ENCODE measurements around the gene MIF4GD.
"Not testable (repeated sequence)": the region's sequence is repeated elsewhere in the genome, so short reads cannot be mapped to it uniquely, and the experiment has no call there.

The MIF4GD gene

GRCh38 chr17:75269844-75270217 lies 1.2 kb downstream of the MIF4GD start:
- Histone ChIP-seq H3K27ac (ENCODE audit: low read depth, low read length) (no peak overlapping the region), H3K4me3 (ENCODE audit: low read depth, low read length) (peak overlapping the region; percentile 97), H3K27me3 (ENCODE audit: control insufficient read depth, insufficient read depth, low read length) (no peaks in the 10 kb centered on the region), H3K9ac (ENCODE audit: low read length) (peak overlapping the region; percentile 81), H3K4me1 (ENCODE audit: control insufficient read depth, insufficient read depth, low read length) (peaks cover 14% of the 10 kb centered on the region), H3K36me3 (ENCODE audit: control insufficient read depth, insufficient read depth, low read length) (peaks cover 39% of the 10 kb centered on the region), H3K9me3 (ENCODE audit: control insufficient read depth, insufficient read depth, low read depth, low read length) (no peaks in the 10 kb centered on the region)

GRCh38 chr17:75267411-75268232 lies 3.4 kb downstream of the MIF4GD start:
- peaks cover 40% of the 10 kb centered on the region for H3K36me3 ChIP-seq (ENCODE audit: control insufficient read depth, insufficient read depth, low read length)
- H3K27me3 ChIP-seq (ENCODE audit: control insufficient read depth, insufficient read depth, low read length) = no peaks in the 10 kb centered on the region
- peak overlapping the region; percentile 0 for H3K9ac ChIP-seq (ENCODE audit: low read length)
- no peaks in the 10 kb centered on the region for H3K9me3 ChIP-seq (ENCODE audit: control insufficient read depth, insufficient read depth, low read depth, low read length)
- H3K4me1 ChIP-seq (ENCODE audit: control insufficient read depth, insufficient read depth, low read length) = peaks cover 14% of the 10 kb centered on the region
- H3K27ac ChIP-seq (ENCODE audit: low read depth, low read length) = no peak overlapping the region
- H3K4me3 ChIP-seq (ENCODE audit: low read depth, low read length) = no peak overlapping the region

GRCh38 chr17:75267153-75267410 lies 3.9 kb downstream of the MIF4GD start:
- Histone ChIP-seq H3K9me3 (ENCODE audit: control insufficient read depth, insufficient read depth, low read depth, low read length) (no peaks in the 10 kb centered on the region), H3K9ac (ENCODE audit: low read length) (no peak overlapping the region), H3K27me3 (ENCODE audit: control insufficient read depth, insufficient read depth, low read length) (no peaks in the 10 kb centered on the region), H3K27ac (ENCODE audit: low read depth, low read length) (no peak overlapping the region), H3K4me1 (ENCODE audit: control insufficient read depth, insufficient read depth, low read length) (peaks cover 14% of the 10 kb centered on the region), H3K36me3 (ENCODE audit: control insufficient read depth, insufficient read depth, low read length) (peaks cover 40% of the 10 kb centered on the region), H3K4me3 (ENCODE audit: low read depth, low read length) (no peak overlapping the region)

GRCh38 chr17:75266316-75267152 lies 4.5 kb downstream of the MIF4GD start:
- H3K27me3 ChIP-seq (ENCODE audit: control insufficient read depth, insufficient read depth, low read length) = no peaks in the 10 kb centered on the region

GRCh38 chr17:75265614-75266315 lies 5.3 kb downstream of the MIF4GD start:
- Histone ChIP-seq H3K4me3 (ENCODE audit: low read depth, low read length) (no peak overlapping the region), H3K36me3 (ENCODE audit: control insufficient read depth, insufficient read depth, low read length) (peaks cover 40% of the 10 kb centered on the region), H3K9me3 (ENCODE audit: control insufficient read depth, insufficient read depth, low read depth, low read length) (no peaks in the 10 kb centered on the region), H3K9ac (ENCODE audit: low read length) (no peak overlapping the region), H3K27ac (ENCODE audit: low read depth, low read length) (no peak overlapping the region), H3K27me3 (ENCODE audit: control insufficient read depth, insufficient read depth, low read length) (no peaks in the 10 kb centered on the region), H3K4me1 (ENCODE audit: control insufficient read depth, insufficient read depth, low read length) (peaks cover 16% of the 10 kb centered on the region)

More at GRCh38 chr17:75266316-75267152, 4.5 kb downstream of the MIF4GD start:
- Histone ChIP-seq H3K4me3 (ENCODE audit: low read depth, low read length) (no peak overlapping the region), H3K27ac (ENCODE audit: low read depth, low read length) (no peak overlapping the region), H3K4me1 (ENCODE audit: control insufficient read depth, insufficient read depth, low read length) (peaks cover 14% of the 10 kb centered on the region), H3K9me3 (ENCODE audit: control insufficient read depth, insufficient read depth, low read depth, low read length) (no peaks in the 10 kb centered on the region), H3K36me3 (ENCODE audit: control insufficient read depth, insufficient read depth, low read length) (peaks cover 40% of the 10 kb centered on the region), H3K9ac (ENCODE audit: low read length) (no peak overlapping the region)

GRCh38 chr17:75263055-75263454 lies 8.0 kb downstream of the MIF4GD start:
- H3K4me1 ChIP-seq (ENCODE audit: control insufficient read depth, insufficient read depth, low read length) = peaks cover 23% of the 10 kb centered on the region
- no peaks in the 10 kb centered on the region for H3K9me3 ChIP-seq (ENCODE audit: control insufficient read depth, insufficient read depth, low read depth, low read length)
- H3K9ac ChIP-seq (ENCODE audit: low read length) = no peak overlapping the region
- H3K27me3 ChIP-seq (ENCODE audit: control insufficient read depth, insufficient read depth, low read length) = no peaks in the 10 kb centered on the region
- H3K36me3 ChIP-seq (ENCODE audit: control insufficient read depth, insufficient read depth, low read length) = peaks cover 40% of the 10 kb centered on the region
- H3K27ac ChIP-seq (ENCODE audit: low read depth, low read length) = no peak overlapping the region
- peak overlapping the region; percentile 96; the same call in 1 of the 2 replicates for H3K4me3 ChIP-seq (ENCODE audit: low read depth, low read length)

- no peaks in the 10 kb centered on the region for H3K27me3 ChIP-seq (ENCODE audit: control insufficient read depth, insufficient read depth, low read length)
- peak overlapping the region; percentile 98 for H3K27ac ChIP-seq (ENCODE audit: low read depth, low read length)
- peak overlapping the region; percentile 99 for H3K9ac ChIP-seq (ENCODE audit: low read length)
- H3K4me3 ChIP-seq (ENCODE audit: low read depth, low read length) = peak overlapping the region; percentile 96
- no peaks in the 10 kb centered on the region for H3K9me3 ChIP-seq (ENCODE audit: control insufficient read depth, insufficient read depth, low read depth, low read length)
- H3K4me1 ChIP-seq (ENCODE audit: control insufficient read depth, insufficient read depth, low read length) = peaks cover 14% of the 10 kb centered on the region
- peaks cover 36% of the 10 kb centered on the region for H3K36me3 ChIP-seq (ENCODE audit: control insufficient read depth, insufficient read depth, low read length)
Observed at GRCh38 chr17:75262112-75262606, 8.9 kb downstream of the MIF4GD start.

- peak within 1 kb of the TSS; percentile 98 for H3K27ac ChIP-seq (ENCODE audit: low read depth, low read length)
- peak within 1 kb of the TSS; percentile 96 for H3K4me3 ChIP-seq (ENCODE audit: low read depth, low read length)
- peak within 1 kb of the TSS; percentile 99 for H3K9ac ChIP-seq (ENCODE audit: low read length)
- H3K9me3 ChIP-seq (ENCODE audit: control insufficient read depth, insufficient read depth, low read depth, low read length) = no peaks in the 10 kb centered on the region
- peaks cover 30% of the 10 kb centered on the region for H3K36me3 ChIP-seq (ENCODE audit: control insufficient read depth, insufficient read depth, low read length)
- no peaks in the 10 kb centered on the region for H3K27me3 ChIP-seq (ENCODE audit: control insufficient read depth, insufficient read depth, low read length)
- peaks cover 14% of the 10 kb centered on the region for H3K4me1 ChIP-seq (ENCODE audit: control insufficient read depth, insufficient read depth, low read length)
Observed at GRCh38 chr17:75261336-75262111, 9.5 kb downstream of the MIF4GD start, which contains the start of the genes GGA3 and MRPS7. TSS of gene GGA3 (minus strand) at chr17:75261606. CDS start at chr17:75261587, 19 bp downstream. TSS of gene MRPS7 (plus strand) at chr17:75261879. CDS start at chr17:75261901, 22 bp downstream.

GRCh38 chr17:75260641-75261335 lies 10.2 kb downstream of the MIF4GD start:
- H3K9me3 ChIP-seq (ENCODE audit: control insufficient read depth, insufficient read depth, low read depth, low read length) = no peaks in the 10 kb centered on the region
- peak overlapping the region; percentile 98 for H3K27ac ChIP-seq (ENCODE audit: low read depth, low read length)
- H3K4me3 ChIP-seq (ENCODE audit: low read depth, low read length) = peak overlapping the region; percentile 96
- H3K9ac ChIP-seq (ENCODE audit: low read length) = peak overlapping the region; percentile 99
- no peaks in the 10 kb centered on the region for H3K27me3 ChIP-seq (ENCODE audit: control insufficient read depth, insufficient read depth, low read length)
- H3K36me3 ChIP-seq (ENCODE audit: control insufficient read depth, insufficient read depth, low read length) = peaks cover 23% of the 10 kb centered on the region
- H3K4me1 ChIP-seq (ENCODE audit: control insufficient read depth, insufficient read depth, low read length) = peaks cover 14% of the 10 kb centered on the region

GRCh38 chr17:75257228-75257627 lies 13.8 kb downstream of the MIF4GD start:
- H3K27me3 ChIP-seq (ENCODE audit: control insufficient read depth, insufficient read depth, low read length); H3K36me3 ChIP-seq (ENCODE audit: control insufficient read depth, insufficient read depth, low read length); H3K9ac ChIP-seq (ENCODE audit: low read length); H3K27ac ChIP-seq (ENCODE audit: low read depth, low read length); H3K4me3 ChIP-seq (ENCODE audit: low read depth, low read length); H3K9me3 ChIP-seq (ENCODE audit: control insufficient read depth, insufficient read depth, low read depth, low read length): not testable (repeated sequence)
- peaks cover 16% of the 10 kb centered on the region for H3K4me1 ChIP-seq (ENCODE audit: control insufficient read depth, insufficient read depth, low read length)

All from HUES6 (cell line).